HL-60/S4 (cell line): Measurements from ENCODE around the gene PLA2G2C.
"Not testable (repeated sequence)": the region's sequence is repeated elsewhere in the genome, so short reads cannot be mapped to it uniquely, and the experiment has no call there.

Experiments used
- in situ Hi-C: fragments of 300-500 bp; cut with MboI; formaldehyde crosslinking; loops from 2 replicates; pipeline ENCODE4 v1.14.3; 2022; ENCODE audit warnings: low sequenced_read_pairs

PLA2G2C gene

DNA sequence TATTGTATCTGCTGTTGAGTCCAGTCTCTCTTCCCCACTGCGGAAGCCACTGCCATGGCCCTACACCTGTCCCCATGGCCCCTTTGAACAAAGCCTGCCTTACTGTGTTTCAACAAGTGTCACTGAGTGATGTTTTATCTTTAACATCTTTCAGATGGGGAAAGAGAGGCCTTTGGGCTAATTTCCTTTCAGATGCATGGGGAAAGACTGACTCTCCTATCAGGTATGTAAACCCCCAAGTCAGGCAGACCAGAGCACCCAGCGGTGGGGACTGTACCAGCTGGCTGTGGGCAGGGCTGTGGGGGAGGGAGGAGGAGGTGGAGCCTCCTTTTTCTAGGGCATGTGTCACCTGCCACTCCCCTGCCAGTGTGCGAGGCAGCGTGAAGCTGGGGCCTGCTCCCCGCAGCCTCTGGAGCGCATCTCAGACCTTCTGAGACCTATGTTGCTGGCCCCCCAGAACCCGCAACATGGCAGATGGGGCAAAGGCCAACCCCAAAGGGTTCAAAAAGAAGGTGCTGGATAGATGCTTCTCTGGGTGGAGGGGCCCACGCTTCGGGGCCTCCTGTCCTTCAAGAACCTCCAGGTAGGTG, 47.3 kb downstream of the PLA2G2C start, which contains the start of gene PLA2G2F:
Gene PLA2G2F (plus strand): TSS at position 363 of the 590 bp plus-strand sequence. CDS start 105 bp downstream, at position 468.
- in situ Hi-C loops = no loop called here

GRCh38 chr1:20138346-20138745, 48.0 kb downstream of the PLA2G2C start:
- in situ Hi-C loops = no loop called here

DNA sequence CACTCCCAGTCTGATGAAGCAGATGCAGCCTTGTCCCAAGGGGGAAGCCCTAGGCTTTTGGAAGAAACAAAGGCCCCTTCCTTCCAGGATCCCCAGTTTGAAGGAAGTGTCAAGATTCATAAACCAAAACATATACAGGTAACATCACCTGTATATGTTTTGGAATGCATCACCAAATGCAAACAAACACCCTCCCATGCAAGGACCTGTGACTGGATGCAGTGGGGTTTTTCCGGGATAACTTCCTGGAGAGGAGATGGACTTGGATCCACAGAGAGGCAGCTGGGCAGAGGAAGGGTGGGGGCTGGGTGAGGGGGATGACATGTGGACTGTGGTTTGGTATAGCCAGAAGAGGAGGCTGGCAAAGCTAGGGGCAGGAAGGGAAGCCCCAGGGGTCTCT, 48.7 kb downstream of the PLA2G2C start:
- in situ Hi-C loops = no loop called here

GRCh38 chr1:20137055-20137454, 49.3 kb downstream of the PLA2G2C start:
- in situ Hi-C loops = no loop called here

GRCh38 chr1:20136249-20136648, 50.1 kb downstream of the PLA2G2C start:
- in situ Hi-C loops = no loop called here

DNA sequence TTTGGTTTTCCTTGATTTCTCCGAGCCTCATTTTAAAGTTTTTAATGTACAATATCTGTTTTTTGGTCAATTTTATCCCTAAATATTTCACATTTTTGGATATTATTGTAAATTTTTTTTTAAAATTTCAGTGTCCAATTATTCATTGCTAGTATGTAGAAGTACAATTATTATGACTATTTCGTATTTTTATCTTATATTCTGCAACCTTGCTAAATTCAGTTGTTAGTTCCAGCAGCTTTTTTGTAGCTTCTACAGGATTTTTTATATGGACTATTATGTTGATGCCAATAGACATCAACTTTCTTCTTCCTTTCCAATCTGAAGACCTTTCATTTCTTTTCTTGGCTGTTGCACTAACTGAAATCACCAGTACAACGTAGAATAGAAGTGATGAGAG, 51.3 kb downstream of the PLA2G2C start:
- in situ Hi-C loops = no loop called here

DNA sequence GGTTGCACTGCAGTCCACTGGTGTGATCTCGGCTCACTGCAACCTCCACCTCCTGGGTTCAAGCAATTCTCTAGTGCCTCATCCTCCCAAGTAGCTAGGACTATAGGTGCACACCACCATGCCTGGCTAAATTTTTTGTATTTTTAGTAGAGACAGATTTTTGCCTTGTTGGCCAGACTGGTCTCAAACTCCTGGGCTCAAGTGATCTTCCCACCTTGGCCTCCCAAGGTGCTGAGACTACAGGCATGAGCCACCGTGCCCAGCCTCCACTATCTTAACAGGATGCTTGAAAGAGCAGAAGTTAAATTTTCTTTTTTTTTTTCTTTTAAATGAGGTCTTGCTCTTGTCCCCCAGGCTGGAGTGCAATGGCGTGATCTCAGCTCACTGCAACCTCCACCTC, 55.8 kb downstream of the PLA2G2C start:
- in situ Hi-C loops = not testable (repeated sequence)

GRCh38 chr1:20126806-20127440, 59.4 kb downstream of the PLA2G2C start:
- in situ Hi-C loops = no loop called here

DNA sequence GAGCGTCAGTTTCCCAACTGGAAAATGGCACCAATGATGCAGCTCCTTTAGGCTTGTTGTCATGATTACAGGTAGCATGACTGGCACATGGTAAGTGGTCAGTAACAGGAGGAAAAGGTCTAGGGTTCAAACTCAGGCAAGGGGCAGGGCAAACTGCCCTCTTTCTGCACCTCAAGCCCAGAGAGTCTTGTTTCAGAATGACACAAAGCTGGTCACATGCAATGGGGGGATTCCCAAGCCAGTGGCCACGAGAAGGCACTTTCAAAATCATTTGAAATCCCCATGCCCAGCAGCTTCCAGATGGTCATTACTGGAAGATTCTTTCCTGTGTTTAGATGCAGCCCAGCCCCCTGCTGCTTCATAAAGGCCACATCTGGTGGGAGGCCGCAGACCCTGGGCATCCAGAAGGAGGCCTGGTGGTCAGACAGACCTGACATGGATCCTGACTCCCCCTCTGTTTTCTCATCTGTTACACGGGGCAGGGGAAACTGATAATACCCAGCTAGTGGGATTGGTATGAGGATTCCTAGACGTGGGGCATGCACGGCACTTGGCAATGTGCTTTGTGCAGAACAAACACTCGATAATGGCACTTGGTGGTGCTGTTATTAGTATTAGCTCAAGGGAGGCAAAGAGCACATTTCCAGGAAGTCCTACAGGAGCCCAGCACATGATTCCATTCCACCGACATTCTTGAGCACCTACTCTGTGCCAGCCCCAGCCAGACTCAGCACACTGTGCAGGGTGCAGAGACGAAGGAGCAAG, 60.1 kb downstream of the PLA2G2C start:
- in situ Hi-C loops = no loop called here

DNA sequence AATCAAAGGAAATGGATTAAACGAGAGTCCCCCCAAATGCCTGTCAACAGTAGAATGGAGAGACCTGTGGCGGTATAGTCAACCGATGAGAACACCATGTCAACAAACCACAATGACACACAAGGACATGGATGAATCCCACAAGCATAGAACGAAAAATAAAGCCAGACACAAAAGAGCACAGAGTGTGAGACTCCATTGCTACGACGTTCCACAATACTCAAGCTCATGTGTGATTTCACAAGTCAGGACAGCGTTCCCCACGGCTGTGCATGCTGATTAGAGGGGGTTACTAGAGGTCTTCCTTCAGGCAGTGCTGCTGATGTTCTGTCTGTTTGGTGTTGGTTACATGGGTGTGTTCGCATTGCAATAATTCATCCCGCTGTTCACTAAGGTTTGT, 61.2 kb downstream of the PLA2G2C start:
- in situ Hi-C loops = no loop called here

GRCh38 chr1:20124456-20125057, 61.8 kb downstream of the PLA2G2C start:
- in situ Hi-C loops = no loop called here

DNA sequence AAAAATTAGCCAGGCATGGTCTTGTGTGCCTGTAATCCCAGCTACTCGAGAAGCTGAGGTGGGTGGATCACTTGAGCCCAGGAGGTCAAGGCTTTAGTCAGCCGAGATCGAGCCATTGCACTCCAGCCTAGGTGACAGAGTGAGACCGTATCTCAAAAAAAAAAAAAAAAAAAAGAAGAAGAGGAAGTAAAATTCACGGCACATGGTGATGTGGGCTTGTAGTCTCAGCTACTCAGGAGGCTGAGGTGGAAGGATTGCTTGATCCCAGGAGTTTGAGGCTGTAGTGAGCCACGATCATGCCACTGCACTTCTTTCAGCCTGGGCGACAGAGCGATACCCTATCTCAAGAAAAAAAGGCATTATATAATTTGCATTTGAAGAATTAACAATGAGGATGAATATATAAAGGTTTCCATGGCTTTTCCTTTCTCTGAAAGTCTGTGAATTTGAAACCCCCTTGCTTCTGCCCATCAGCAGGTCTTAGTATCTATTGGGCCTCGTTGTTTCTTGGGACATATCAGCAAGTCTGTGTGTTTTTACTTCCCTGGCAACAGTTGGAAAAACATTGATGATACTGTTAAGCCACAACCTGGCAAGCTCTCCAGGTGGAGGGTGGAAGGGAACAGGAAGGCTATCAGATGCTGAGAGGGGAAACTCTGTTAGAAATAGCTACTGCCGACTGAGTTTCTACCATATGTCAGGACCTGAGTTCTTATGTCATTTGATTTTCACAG, 62.4 kb downstream of the PLA2G2C start:
- in situ Hi-C loops = no loop called here

- in situ Hi-C loops = no loop called here
Measured at GRCh38 chr1:20120796-20121195, 65.5 kb downstream of the PLA2G2C start.

GRCh38 chr1:20119347-20119746, 67.0 kb downstream of the PLA2G2C start, which contains the start of gene PLA2G2D:
PLA2G2D (minus strand) TSS chr1:20119536; CDS start chr1:20119498, 38 bp downstream.
- in situ Hi-C loops = no loop called here

DNA sequence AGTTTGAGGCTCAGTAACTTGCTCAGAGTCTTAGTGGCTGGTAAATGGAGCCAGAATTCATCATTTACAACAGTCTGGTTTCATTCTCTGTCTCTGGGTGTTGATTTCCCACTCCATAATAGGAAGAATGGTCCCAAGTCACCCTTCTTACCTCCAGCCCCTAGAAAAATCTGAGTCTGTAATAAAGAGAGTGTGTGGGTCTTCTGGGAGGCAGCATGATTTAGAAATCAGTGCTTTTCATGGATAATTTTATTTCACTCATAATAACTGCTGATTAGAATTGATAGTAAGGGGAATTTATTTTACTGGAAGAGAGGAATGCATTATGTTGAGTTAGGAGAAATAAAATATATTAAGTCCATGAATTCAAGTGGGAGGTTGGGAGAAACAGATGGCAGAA, 69.1 kb downstream of the PLA2G2C start:
- in situ Hi-C loops = no loop called here

- in situ Hi-C loops = no loop called here
Measured at GRCh38 chr1:20115916-20116315, 70.4 kb downstream of the PLA2G2C start.

- in situ Hi-C loops = no loop called here
Measured at GRCh38 chr1:20115479-20115878, 70.8 kb downstream of the PLA2G2C start.

GRCh38 chr1:20114021-20114648, 72.2 kb downstream of the PLA2G2C start:
- in situ Hi-C loops = no loop called here
